Omental fat pad (tissue), 4 donors: Measurements from ENCODE around the gene PPOX. TPM values are rescaled to one million over a fixed set of nuclear protein-coding genes. Genes with fewer than 3 reads are reported as not detected.

Experiments used
- ATAC-seq: fragments of 150-250 bp; one replicate; pipeline ENCODE4 v1.9.1; 2016; ENCODE audit warnings: mild to moderate bottlenecking, moderate library complexity; ENCODE audit not compliant: low FRiP score
- DNase-seq: peaks from one replicate; pipeline ENCODE4 v3.0.0-alpha.2; 2019; ENCODE audit warnings: low spot score
- total RNA-seq, 4 donors: library from RNA; depleted of rRNA; stranded (reverse); fragments of >200 nt; gene quantifications; one replicate each; pipeline ENCODE4 v1.1.0, GENCODE V29; 2016
- TF ChIP-seq, protein P1 (sequence below), 3 donors: fragments of 450-650 bp; IDR thresholded peaks; one replicate each; pipeline ENCODE4 v1.5.1; 2016 to 2017; ENCODE audit warnings: antibody characterized with exemption in 3 of 3, mild to moderate bottlenecking in 3 of 3, moderate library complexity in 2 of 3

PPOX gene
- total RNA-seq, 4 donors from 2014 or later = 12.5 to 28.4 (median 13.8) TPM

DNA sequence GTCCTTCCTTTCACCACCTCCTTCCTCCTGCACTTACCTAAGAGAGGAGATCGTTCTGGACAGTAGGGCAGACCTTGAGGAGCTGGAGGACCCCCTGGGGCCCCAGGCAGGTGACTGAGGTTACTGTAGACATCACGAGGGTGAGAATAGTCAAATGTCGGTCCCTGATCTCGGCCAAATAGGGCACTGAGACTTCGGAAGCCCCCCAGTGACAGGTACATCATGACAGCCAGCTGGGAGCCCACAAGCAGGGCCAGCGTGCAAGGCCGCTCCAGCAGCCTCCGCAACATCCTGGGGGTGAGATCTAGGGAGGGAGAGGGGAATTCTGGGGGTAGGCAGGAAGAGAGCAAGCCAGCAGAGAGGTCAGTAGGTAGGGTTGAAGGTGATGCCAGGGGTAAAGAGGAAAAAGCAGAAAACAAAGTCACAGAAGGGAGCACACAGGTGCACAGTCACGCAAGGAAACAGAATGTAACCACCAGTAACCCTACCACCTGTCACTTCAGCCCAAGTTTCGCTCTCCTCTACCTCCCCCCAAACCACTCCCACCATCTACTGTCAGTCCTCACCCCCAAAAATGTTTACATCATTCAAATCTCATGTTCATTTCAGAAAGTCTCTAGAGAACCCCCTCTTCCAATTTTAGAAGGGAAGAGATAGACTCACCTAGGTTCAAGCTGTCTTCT, 9.7 kb downstream of the PPOX start:
- TF ChIP-seq, protein P1, sequence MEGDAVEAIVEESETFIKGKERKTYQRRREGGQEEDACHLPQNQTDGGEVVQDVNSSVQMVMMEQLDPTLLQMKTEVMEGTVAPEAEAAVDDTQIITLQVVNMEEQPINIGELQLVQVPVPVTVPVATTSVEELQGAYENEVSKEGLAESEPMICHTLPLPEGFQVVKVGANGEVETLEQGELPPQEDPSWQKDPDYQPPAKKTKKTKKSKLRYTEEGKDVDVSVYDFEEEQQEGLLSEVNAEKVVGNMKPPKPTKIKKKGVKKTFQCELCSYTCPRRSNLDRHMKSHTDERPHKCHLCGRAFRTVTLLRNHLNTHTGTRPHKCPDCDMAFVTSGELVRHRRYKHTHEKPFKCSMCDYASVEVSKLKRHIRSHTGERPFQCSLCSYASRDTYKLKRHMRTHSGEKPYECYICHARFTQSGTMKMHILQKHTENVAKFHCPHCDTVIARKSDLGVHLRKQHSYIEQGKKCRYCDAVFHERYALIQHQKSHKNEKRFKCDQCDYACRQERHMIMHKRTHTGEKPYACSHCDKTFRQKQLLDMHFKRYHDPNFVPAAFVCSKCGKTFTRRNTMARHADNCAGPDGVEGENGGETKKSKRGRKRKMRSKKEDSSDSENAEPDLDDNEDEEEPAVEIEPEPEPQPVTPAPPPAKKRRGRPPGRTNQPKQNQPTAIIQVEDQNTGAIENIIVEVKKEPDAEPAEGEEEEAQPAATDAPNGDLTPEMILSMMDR (IDR thresholded peaks at IDR 0.05) = no peak
- DNase-seq = no peak

DNA sequence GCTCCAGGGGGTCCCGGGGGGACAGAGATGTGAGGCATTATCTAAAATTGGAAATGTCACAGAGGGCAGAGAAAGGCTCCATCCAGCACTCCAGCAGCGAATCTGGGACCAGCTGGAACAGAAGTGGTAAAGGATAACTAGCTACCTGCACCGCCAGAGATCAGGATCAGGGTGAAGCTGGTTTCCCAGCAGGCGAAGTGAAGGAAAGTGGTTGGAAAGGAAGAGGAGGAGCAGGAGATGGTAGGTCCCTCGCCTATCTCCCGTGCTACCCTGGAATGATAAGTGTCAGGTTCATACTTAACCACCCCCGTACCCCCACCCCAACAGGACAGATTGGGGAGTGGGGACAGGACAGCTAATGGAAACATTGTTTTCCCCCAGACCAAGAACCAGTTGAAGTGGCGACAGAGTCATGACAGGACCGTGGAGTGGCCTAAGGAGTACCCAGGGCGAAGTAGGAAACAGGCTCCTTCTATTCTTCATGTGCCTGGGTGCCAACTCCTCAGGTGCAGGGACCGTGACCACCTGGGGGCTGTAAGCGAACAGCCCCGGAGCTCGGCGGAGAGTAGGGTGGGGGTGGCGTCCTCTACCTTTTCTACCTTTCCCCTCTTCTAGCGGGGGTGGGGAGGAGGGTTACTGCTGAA, 10.4 kb downstream of the PPOX start:
- TF ChIP-seq, protein P1 (IDR thresholded peaks at IDR 0.05) = no peak
- peak; percentile 3 for ATAC-seq
- no peak for DNase-seq

More for the DNA sequence above, 9.7 kb downstream of the PPOX start:
- no peak for ATAC-seq

DNA sequence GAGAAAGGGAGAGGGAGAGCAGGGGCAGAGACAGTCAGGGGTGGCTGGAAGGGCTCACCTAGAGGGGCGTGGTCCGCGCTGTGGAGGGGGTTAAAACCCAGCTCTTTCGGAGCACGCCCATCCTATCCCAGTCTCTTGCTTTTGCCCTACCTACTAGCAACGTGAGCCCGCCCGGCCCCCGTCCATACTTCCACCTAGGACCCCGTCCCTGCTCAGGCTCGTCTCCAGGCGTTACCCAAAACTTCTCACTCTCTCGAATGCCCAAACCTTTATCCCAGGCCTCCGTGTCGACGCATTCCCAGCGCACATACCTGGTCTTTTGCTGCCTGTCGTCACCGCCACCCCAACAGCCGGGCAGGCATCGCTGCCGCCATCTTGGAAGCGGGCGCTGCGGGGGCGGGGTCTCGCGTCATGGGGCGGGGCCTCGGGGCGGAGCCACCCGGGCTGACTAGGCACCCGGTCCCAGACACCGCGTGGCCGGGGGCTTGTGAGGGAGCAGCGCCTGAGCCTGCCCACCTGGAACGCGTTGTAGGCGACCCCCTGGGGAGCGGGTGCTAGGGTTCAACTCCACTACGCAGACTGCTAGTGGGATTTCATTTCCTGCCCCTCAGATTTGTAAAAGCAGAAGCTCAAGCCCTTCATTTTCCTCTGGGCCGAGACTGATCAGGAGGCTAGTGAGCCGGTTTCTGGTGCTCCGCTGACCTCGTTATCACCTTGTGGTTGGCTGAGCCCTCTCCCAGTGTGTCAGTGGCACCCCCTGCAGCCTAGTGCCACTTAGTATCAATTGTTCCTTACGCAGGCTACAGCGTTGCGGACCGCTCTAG, 11.1 kb downstream of the PPOX start, which contains the start of gene B4GALT3:
Gene B4GALT3, minus strand, starts transcription at position 396 of the 824 bp plus-strand sequence. CDS start 1,447 bp downstream, outside the sequence.
- ATAC-seq (peak; percentile 92), DNase-seq (peak; percentile 90)
- TF ChIP-seq, protein P1 (IDR thresholded peaks at IDR 0.05) = no peak

DNA sequence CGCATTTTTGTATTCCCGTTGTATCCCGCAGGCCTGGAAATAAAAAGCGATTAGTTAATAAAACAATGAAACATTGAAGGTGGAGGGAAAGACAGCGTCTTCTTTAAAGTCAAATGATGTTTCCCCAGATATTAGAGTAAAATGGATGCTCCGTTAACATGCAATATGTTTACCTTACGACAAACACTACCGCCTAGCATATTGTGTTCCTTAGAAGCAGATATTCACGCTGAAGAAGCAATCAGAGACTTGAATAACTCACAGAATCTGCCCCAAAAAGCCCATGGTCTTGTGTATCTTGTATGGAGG, 11.7 kb downstream of the PPOX start:
- TF ChIP-seq, protein P1 (IDR thresholded peaks at IDR 0.05) = no peak
- DNase-seq = no peak
- no peak for ATAC-seq

DNA sequence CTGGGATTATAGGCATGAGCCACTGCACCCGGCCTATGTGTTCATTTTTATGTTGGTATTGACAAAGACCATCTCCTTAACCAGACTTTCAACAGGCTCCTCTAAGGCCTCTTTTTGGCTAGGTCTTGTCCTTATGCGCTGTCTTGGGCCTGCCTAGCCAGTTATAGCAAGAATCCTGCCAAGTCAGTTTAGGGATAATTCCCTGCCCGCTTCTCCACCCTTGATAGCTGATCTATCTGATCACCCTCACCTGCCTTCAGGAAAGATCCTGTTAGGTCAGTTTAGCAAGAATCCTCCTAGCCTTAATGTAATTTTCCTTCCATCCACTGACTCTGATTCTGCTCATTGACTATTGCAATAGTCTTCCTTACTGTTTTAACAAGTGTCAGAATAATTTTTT, 13.5 kb downstream of the PPOX start:
- no peak for ATAC-seq
- TF ChIP-seq, protein P1 (IDR thresholded peaks at IDR 0.05) = no peak

DNA sequence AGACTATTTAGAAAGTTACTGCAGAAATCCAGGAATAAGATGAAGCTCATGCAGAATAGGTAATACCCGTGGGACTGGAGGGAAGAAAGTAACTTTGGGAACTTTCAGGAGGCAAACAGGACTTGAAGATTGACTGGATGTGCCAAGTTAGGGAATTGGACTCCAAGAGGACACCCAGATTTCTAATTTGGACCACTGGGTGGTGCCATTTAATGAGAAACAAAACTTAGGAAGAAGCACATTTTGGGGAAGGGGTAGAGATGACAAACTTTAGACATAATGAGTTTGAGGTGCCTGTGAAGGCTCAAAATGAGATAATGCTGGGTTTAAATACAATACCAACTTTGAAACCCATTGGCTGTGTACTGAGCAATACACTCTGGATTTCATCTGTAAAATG, 14.4 kb downstream of the PPOX start:
- DNase-seq (no peak), ATAC-seq (no peak)
- TF ChIP-seq, protein P1 (IDR thresholded peaks at IDR 0.05) = no peak

More for the DNA sequence above, 13.5 kb downstream of the PPOX start:
- DNase-seq = no peak
